ENCODE data around the gene IKZF2. TPM values are rescaled to one million over a fixed set of nuclear protein-coding genes. Genes with fewer than 3 reads are reported as not detected.

Gene IKZF2
- total and polyA plus RNA-seq, 10 donors = 0.50 to 43.4 (median 20.4) TPM

DNA sequence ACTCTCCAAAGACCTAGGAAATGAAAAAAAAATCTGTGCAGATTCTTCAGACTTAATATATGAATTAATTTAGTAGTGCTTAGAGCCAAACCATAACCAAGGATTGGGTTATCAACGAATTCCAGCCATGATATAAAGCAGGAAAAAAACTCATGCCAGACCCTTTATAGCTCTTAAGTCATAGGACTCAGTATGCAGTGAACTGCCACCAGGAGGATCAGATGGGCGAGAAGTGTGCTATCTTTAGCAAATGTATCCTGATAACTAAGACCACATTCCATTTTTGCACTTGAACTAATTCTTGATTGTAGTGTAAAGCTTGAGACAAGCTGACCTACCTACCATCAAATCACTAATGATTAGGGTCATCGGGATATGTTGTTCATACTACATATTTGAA, 178.1 kb downstream of the IKZF2 start:
- TF ChIP-seq, protein P1, sequence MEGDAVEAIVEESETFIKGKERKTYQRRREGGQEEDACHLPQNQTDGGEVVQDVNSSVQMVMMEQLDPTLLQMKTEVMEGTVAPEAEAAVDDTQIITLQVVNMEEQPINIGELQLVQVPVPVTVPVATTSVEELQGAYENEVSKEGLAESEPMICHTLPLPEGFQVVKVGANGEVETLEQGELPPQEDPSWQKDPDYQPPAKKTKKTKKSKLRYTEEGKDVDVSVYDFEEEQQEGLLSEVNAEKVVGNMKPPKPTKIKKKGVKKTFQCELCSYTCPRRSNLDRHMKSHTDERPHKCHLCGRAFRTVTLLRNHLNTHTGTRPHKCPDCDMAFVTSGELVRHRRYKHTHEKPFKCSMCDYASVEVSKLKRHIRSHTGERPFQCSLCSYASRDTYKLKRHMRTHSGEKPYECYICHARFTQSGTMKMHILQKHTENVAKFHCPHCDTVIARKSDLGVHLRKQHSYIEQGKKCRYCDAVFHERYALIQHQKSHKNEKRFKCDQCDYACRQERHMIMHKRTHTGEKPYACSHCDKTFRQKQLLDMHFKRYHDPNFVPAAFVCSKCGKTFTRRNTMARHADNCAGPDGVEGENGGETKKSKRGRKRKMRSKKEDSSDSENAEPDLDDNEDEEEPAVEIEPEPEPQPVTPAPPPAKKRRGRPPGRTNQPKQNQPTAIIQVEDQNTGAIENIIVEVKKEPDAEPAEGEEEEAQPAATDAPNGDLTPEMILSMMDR (IDR thresholded peaks at IDR 0.05 in 8 of 11, conservative IDR thresholded peaks at IDR 0.05 in 3 of 11) = no peak
- no peak for TF ChIP-seq POLR2A (IDR thresholded peaks at IDR 0.05)
- TF ChIP-seq POLR2AphosphoS5 (IDR thresholded peaks at IDR 0.05) = no peak
- no peak overlapping the region for H3K4me3 ChIP-seq
- WGBS, 5 donors = 83 to 88% (median 85%) methylated on average over 3 of the region's 3 CpGs
- DNase-seq = no peak
- H3K4me1 ChIP-seq = no peaks in the 10 kb centered on the region
- no peaks in the 10 kb centered on the region for H3K36me3 ChIP-seq
- no peaks in the 10 kb centered on the region for H3K9me3 ChIP-seq
- H3K27ac ChIP-seq = no peak overlapping the region
- no peaks in the 10 kb centered on the region for H3K27me3 ChIP-seq (replicated peaks in 1 of 7)
- intact Hi-C loops (cut with DNase I; ENCODE audit: low total_unique reads) = no loop called here

DNA sequence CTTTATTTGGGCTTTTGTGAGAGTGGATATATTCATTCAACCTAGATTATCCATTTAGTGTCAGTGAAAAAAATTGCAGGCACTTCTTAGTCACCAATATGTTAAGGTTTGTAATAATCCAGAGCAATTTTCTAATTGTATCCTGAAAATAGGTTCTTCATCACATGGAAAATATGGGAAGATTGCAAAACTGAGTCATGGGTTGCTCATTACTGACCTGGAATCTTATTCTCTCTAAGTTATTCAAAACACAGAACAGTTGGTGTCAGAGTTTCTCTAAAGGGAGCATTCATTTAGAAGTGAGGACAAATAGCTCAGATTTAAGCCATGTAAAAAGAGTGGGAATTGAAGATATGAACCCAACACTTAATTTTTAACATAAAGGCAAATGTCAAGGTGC, 181.3 kb downstream of the IKZF2 start:
- no peaks in the 10 kb centered on the region for H3K9me3 ChIP-seq
- no peaks in the 10 kb centered on the region for H3K4me1 ChIP-seq
- no peak for TF ChIP-seq POLR2A (IDR thresholded peaks at IDR 0.05)
- TF ChIP-seq, protein P1 (IDR thresholded peaks at IDR 0.05 in 8 of 11, conservative IDR thresholded peaks at IDR 0.05 in 3 of 11) = no peak
- TF ChIP-seq POLR2AphosphoS5 (IDR thresholded peaks at IDR 0.05) = no peak
- DNase-seq = no peak
- no peaks in the 10 kb centered on the region for H3K36me3 ChIP-seq
- no peak overlapping the region for H3K27ac ChIP-seq
- H3K27me3 ChIP-seq (replicated peaks in 1 of 7) = no peaks in the 10 kb centered on the region
- H3K4me3 ChIP-seq = no peak overlapping the region
- intact Hi-C loops (cut with DNase I; ENCODE audit: low total_unique reads) = no loop called here

DNA sequence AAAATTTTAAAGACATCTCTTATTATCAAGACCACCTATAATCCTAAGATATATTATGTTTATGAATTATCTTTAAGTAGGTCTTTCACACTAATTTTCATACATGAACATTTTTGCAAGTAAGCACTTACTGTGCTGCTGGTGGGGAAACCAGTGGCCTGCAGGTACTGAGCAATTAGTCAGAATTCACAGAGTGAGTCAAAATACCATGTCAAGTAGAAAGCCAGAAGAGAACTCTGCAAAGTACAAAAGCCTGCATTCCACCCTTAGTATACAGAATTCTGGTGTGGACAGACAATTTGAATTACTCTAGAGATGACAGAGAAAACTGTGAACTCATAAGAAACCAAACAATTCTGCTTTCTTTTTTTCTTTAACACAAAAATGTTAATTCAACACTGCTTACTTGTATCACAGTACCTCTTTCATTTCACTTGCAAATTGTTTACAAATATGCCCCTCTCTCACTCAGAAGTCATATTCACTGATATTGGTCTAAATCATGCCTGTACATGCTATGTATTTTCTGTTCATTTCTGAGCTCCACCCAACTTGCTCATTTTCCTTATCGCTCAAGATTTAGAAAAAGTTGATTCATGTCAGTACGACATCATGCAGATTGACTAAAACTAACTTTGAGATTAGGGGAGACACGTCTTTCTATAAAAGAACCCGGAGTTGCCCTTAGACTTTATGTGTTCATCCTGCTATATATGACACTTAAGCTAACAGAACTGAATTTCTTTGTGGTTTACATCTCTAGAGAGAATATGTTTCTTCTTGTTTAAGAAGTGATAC, 182.9 kb downstream of the IKZF2 start:
- Histone ChIP-seq H3K4me1 (no peaks in the 10 kb centered on the region), H3K4me3 (no peak overlapping the region), H3K27ac (no peak overlapping the region), H3K36me3 (no peaks in the 10 kb centered on the region), H3K9me3 (no peaks in the 10 kb centered on the region), H3K27me3 (replicated peaks in 1 of 7) (no peaks in the 10 kb centered on the region)
- TF ChIP-seq, protein P1 (IDR thresholded peaks at IDR 0.05 in 8 of 11, conservative IDR thresholded peaks at IDR 0.05 in 3 of 11) = no peak
- TF ChIP-seq POLR2AphosphoS5 (IDR thresholded peaks at IDR 0.05) (no peak), POLR2A (IDR thresholded peaks at IDR 0.05) (no peak)
- DNase-seq = no peak
- intact Hi-C loops (cut with DNase I; ENCODE audit: low total_unique reads) = no loop called here
- 68 to 77% (median 75%) methylated on average over 4 of the region's 4 CpGs for WGBS, 5 donors

DNA sequence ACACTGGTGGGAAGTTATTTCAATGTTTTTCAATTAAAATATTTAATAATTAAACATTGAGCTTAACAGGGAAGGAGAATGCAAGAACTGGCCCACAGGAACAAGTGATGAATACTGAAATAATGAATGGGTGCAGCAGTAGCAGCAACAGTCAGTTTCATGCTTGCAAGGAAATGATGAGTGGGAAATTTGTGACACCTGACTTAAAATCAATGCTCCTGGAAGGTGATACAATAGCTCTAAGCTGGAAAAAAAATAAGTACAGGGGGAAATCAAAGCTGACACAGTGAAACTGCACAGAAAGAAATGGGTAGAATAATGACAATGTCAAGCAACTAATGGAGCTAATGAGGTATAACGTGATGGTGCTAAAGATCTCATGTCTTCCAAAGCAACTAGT, 184.5 kb downstream of the IKZF2 start:
- no peaks in the 10 kb centered on the region for H3K4me1 ChIP-seq
- H3K9me3 ChIP-seq = no peaks in the 10 kb centered on the region
- no peaks in the 10 kb centered on the region for H3K36me3 ChIP-seq
- no peak overlapping the region for H3K27ac ChIP-seq
- no peaks in the 10 kb centered on the region for H3K27me3 ChIP-seq (replicated peaks in 1 of 7)
- no peak overlapping the region for H3K4me3 ChIP-seq
- WGBS, 5 donors = 74 to 83% (median 77%) methylated on average over 1 of the region's 1 CpG
- intact Hi-C loops (cut with DNase I; ENCODE audit: low total_unique reads) = no loop called here
- DNase-seq = no peak
- no peak for TF ChIP-seq POLR2AphosphoS5 (IDR thresholded peaks at IDR 0.05)
- TF ChIP-seq, protein P1 (IDR thresholded peaks at IDR 0.05 in 8 of 11, conservative IDR thresholded peaks at IDR 0.05 in 3 of 11) = no peak

Measured in spleen (tissue), 11 donors.